Lower leg skin (tissue), 3 donors: ENCODE data around the gene CAMK2A.

Source experiments
- CTCF ChIP-seq, 3 donors: fragments of 450-650 bp; IDR thresholded peaks; one replicate each; pipeline ENCODE4 v1.5.1; 2016; ENCODE audit warnings: antibody characterized with exemption in 3 of 3, mild to moderate bottlenecking in 3 of 3, moderate library complexity in 2 of 3
- POLR2A ChIP-seq, 2 donors: fragments of 450-650 bp; IDR thresholded peaks; one replicate each; pipeline ENCODE4 v1.6.1; 2016 to 2017; ENCODE audit warnings: antibody characterized with exemption in 2 of 2, mild to moderate bottlenecking in 1 of 2, moderate library complexity in 1 of 2

GRCh38 chr5:150261231-150261630 lies 28.3 kb downstream of the CAMK2A start:
- no peak for TF ChIP-seq CTCF (IDR thresholded peaks at IDR 0.05)
- no peak for TF ChIP-seq POLR2A (IDR thresholded peaks at IDR 0.05)
